H7 (cell line): ENCODE data around the gene TREML1. TPM values are rescaled to one million over a fixed set of nuclear protein-coding genes. Genes with fewer than 3 reads are reported as not detected.

Experiments
- total RNA-seq: library from RNA; depleted of rRNA; stranded (reverse); fragments of >200 nt; shearing (Covaris generic); gene quantifications from 2 replicates; pipeline ENCODE4 v1.2.3, GENCODE V29; 2014; rRNA removed

TREML1 gene
- total RNA-seq, 1 experiment from 2014 or later: not detected

Other genes starting within 250 kb of the TREML1 start
- gene UNC5CL, start 115.1 kb downstream of the TREML1 start, total RNA-seq: 4.2 and 4.3 TPM in 2 replicates
- gene TSPO2, start 111.9 kb downstream of the TREML1 start, total RNA-seq: not detected in 2 replicates
- gene APOBEC2, start 101.1 kb downstream of the TREML1 start, total RNA-seq: 0.14 TPM in 1 of 2 replicates, not detected in the other
- 15.3 and 23.2 TPM in 2 replicates for gene OARD1, start 82.0 kb downstream of the TREML1 start, total RNA-seq
- gene NFYA, start 81.4 kb downstream of the TREML1 start, total RNA-seq: 12.1 and 20.0 TPM in 2 replicates
- not detected in 2 replicates for gene TREM2, start 8.8 kb upstream of the TREML1 start, total RNA-seq
- gene TREML2, start 46.8 kb upstream of the TREML1 start, total RNA-seq: not detected in 2 replicates
- gene TREML4, start 74.0 kb upstream of the TREML1 start, total RNA-seq: not detected in 2 replicates
- gene TREM1, start 132.3 kb upstream of the TREML1 start, total RNA-seq: not detected in 2 replicates
- not detected in 2 replicates for gene NCR2, start 181.3 kb upstream of the TREML1 start, total RNA-seq